BJ (cell line): Measurements from ENCODE around the gene RHBDL1. TPM values are rescaled to one million over a fixed set of nuclear protein-coding genes. Genes with fewer than 3 reads are reported as not detected.

Experiments used
- CTCF ChIA-PET: fragments of 350-600 bp; formaldehyde crosslinking; extraction: SDS; loops from one replicate; lab custom pipeline; 2021; ENCODE audit warnings: antibody characterized with exemption, inconsistent platforms; lab: Yijun Ruan, JAX
- POLR2A ChIA-PET: fragments of 300-600 bp; sonication (Branson Sonifier 250); formaldehyde crosslinking; extraction: SDS; loops from one replicate; lab custom pipeline; 2021; ENCODE audit warnings: antibody characterized with exemption; lab: Charles Lee
- DNase-seq: peaks from one replicate; pipeline ENCODE4 v3.0.0-alpha.2; 2011; ENCODE audit warnings: low read depth
- H3K27me3 ChIP-seq: 2 replicates; pipeline ENCODE4 v1.6.0; 2011; ENCODE audit warnings: low read length; ENCODE audit not compliant: control insufficient read depth, insufficient read depth
- H3K36me3 ChIP-seq: 2 replicates; pipeline ENCODE4 v1.5.1; 2011; ENCODE audit warnings: low read length; ENCODE audit not compliant: control insufficient read depth, insufficient read depth
- H3K4me3 ChIP-seq: 2 replicates; pipeline ENCODE4 v1.5.1; 2011; ENCODE audit warnings: low read depth, mild to moderate bottlenecking, control low read depth, low read length
- CTCF ChIP-seq: IDR thresholded peaks from 2 replicates; pipeline ENCODE4 v1.5.1; 2011; ENCODE audit warnings: low read depth, mild to moderate bottlenecking, control low read depth, inconsistent platforms, low read length, moderate library complexity; ENCODE audit not compliant: insufficient read depth
- polyA plus RNA-seq: library from polyadenylated mRNA; depleted of rRNA; stranded (reverse); fragments of >200 nt; gene quantifications from 2 replicates; pipeline ENCODE4 v1.2.3, GENCODE V29; 2011

The RHBDL1 gene
- polyA plus RNA-seq, 1 experiment = 1.3 TPM

- DNase-seq = no peak
- ChIA-PET CTCF (no interaction called here), POLR2A (no interaction called here)
- peaks cover under 1% of the 10 kb centered on the region; the same call in 1 of the 2 replicates for H3K36me3 ChIP-seq
- no peak for TF ChIP-seq CTCF
- no peaks in the 10 kb centered on the region for H3K27me3 ChIP-seq
- no peak overlapping the region for H3K4me3 ChIP-seq
Observed at GRCh38 chr16:717450-718245, 42.2 kb downstream of the RHBDL1 start.

GRCh38 chr16:718389-718788 lies 42.9 kb downstream of the RHBDL1 start:
- TF ChIP-seq CTCF = no peak
- H3K4me3 ChIP-seq = no peak overlapping the region
- CTCF ChIA-PET = interaction anchor here (3.2 kb wide), 1 partner anchor 66 kb away, joined by 16 read pairs; no protein-coding TSS in a partner anchor
- H3K27me3 ChIP-seq = no peaks in the 10 kb centered on the region
- DNase-seq = no peak
- POLR2A ChIA-PET = no interaction called here
- H3K36me3 ChIP-seq = peaks cover 2% of the 10 kb centered on the region; the same call in 1 of the 2 replicates

- no peak for DNase-seq
- Histone ChIP-seq H3K27me3 (no peaks in the 10 kb centered on the region), H3K36me3 (peaks cover 2% of the 10 kb centered on the region; the same call in 1 of the 2 replicates), H3K4me3 (no peak overlapping the region)
- TF ChIP-seq CTCF = no peak
- CTCF ChIA-PET = interaction anchor here (3.2 kb wide), 1 partner anchor 66 kb away, joined by 16 read pairs; no protein-coding TSS in a partner anchor
- POLR2A ChIA-PET = no interaction called here
Observed at GRCh38 chr16:718922-719321, 43.5 kb downstream of the RHBDL1 start.

GRCh38 chr16:719815-720446 lies 44.5 kb downstream of the RHBDL1 start:
- TF ChIP-seq CTCF = peak; percentile 45
- Histone ChIP-seq H3K4me3 (peak overlapping the region; percentile 74), H3K27me3 (no peaks in the 10 kb centered on the region), H3K36me3 (peaks cover 2% of the 10 kb centered on the region; the same call in 1 of the 2 replicates)
- CTCF ChIA-PET = interaction anchor here (0.6 to 3.2 kb wide), 10 partner anchors 8 to 336 kb away, joined by 3 to 16 read pairs (median 3); partner anchors contain the start of gene CIAO3
- no peak for DNase-seq
- POLR2A ChIA-PET = no interaction called here

- Histone ChIP-seq H3K36me3 (peaks cover 2% of the 10 kb centered on the region; the same call in 1 of the 2 replicates), H3K4me3 (peak overlapping the region; percentile 74), H3K27me3 (no peaks in the 10 kb centered on the region)
- peak; percentile 45 for TF ChIP-seq CTCF
- DNase-seq = no peak
- POLR2A ChIA-PET = no interaction called here
- CTCF ChIA-PET = interaction anchor here (0.6 to 3.2 kb wide), 14 partner anchors 8 to 385 kb away, joined by 3 to 16 read pairs (median 4); partner anchors contain the start of gene CIAO3
Observed at GRCh38 chr16:720447-720989, 45.0 kb downstream of the RHBDL1 start.
